Immature natural killer cell (primary cell): ENCODE results near the gene TRIM77. TPM values are rescaled to one million over a fixed set of nuclear protein-coding genes. Genes with fewer than 3 reads are reported as not detected.
"Not testable (repeated sequence)": the region's sequence is repeated elsewhere in the genome, so short reads cannot be mapped to it uniquely, and the experiment has no call there.

Source experiments
- DNase-seq, 3 donors: peaks; one replicate each; pipeline ENCODE4 v3.0.0; 2022; ENCODE audit warnings: mixed read lengths in 1 of 3
- H3K27ac Mint-ChIP-seq, 6 donors: one replicate each; pipeline ENCODE4 v1.8.0; 2020; ENCODE audit warnings: mixed read lengths in 6 of 6, mild to moderate bottlenecking in 5 of 6, inconsistent platforms in 4 of 6, moderate library complexity in 3 of 6
- H3K27me3 Mint-ChIP-seq, 3 donors: one replicate each; pipeline ENCODE4 v1.8.0; 2020 to 2021; ENCODE audit warnings: low read depth in 3 of 3, mild to moderate bottlenecking in 3 of 3, mixed read lengths in 3 of 3, moderate library complexity in 3 of 3, inconsistent platforms in 1 of 3
- H3K36me3 Mint-ChIP-seq, 3 donors: one replicate each; pipeline ENCODE4 v1.8.0; 2020; ENCODE audit warnings: mixed read lengths in 3 of 3, inconsistent platforms in 2 of 3, mild to moderate bottlenecking in 2 of 3
- H3K4me1 Mint-ChIP-seq, 2 donors: one replicate each; pipeline ENCODE4 v1.8.0; 2020; ENCODE audit warnings: inconsistent platforms in 2 of 2, mild to moderate bottlenecking in 2 of 2, mixed read lengths in 2 of 2, moderate library complexity in 1 of 2
- H3K4me3 Mint-ChIP-seq, 5 donors: one replicate each; pipeline ENCODE4 v1.8.0; 2020; ENCODE audit warnings: mild to moderate bottlenecking in 5 of 5, mixed read lengths in 5 of 5, inconsistent platforms in 3 of 5, moderate library complexity in 3 of 5
- H3K9me3 Mint-ChIP-seq, 6 donors: one replicate each; pipeline ENCODE4 v1.8.0; 2020; ENCODE audit warnings: mild to moderate bottlenecking in 6 of 6, mixed read lengths in 6 of 6, inconsistent platforms in 4 of 6, moderate library complexity in 3 of 6
- polyA plus RNA-seq, 3 donors: library from polyadenylated mRNA; unstranded; fragments of 300-500 nt; fragmentation: Illumina TruSeq; gene quantifications; one replicate each; pipeline ENCODE4 v1.2.3, GENCODE V29; 2021

Gene TRIM77
- polyA plus RNA-seq, 3 donors from 2014 or later = not detected

DNA sequence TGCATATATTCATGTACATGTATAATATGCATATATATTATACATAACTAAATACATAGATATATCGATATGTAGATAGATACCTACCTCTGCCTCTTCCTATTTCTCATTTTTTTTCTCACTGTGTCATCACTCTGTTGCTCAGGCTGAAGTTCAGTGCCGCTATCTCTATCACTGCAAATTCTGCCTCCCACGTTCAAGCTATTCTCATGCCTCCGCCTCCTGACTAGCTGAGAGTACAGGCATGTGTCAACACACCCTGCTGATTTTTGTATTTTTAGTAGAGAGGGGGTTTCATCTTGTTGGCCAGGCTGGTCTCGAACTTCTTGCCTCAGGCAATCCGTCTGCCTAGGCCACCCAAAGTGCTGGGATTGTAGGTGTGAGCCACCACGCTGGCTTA is 31.3 kb downstream of the TRIM77 start:
- not testable (repeated sequence) for DNase-seq, H3K27ac Mint-ChIP-seq, H3K4me1 Mint-ChIP-seq, H3K27me3 Mint-ChIP-seq, H3K4me3 Mint-ChIP-seq, H3K36me3 Mint-ChIP-seq
- H3K9me3 Mint-ChIP-seq = peaks cover 0 to 11% (median 2%) of the 10 kb centered on the region in 6 donors

DNA sequence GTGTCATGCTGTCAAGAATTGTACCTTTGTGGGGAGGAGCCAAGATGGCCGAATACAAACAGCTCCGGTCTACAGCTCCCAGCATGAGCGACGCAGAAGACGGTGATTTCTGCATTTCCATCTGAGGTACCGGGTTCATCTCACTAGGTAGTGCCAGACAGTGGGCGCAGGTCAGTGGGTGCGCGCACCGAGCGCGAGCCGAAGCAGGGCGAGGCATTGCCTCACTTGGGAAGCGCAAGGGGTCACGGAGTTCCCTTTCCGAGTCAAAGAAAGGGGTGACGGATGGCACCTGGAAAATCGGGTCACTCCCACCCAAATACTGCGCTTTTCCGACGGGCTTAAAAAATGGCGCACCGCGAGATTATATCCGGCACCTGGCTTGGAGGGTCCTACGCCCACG is 34.1 kb downstream of the TRIM77 start:
- H3K27ac Mint-ChIP-seq, H3K36me3 Mint-ChIP-seq, H3K9me3 Mint-ChIP-seq, H3K27me3 Mint-ChIP-seq, H3K4me3 Mint-ChIP-seq, DNase-seq, H3K4me1 Mint-ChIP-seq: not testable (repeated sequence)

DNA sequence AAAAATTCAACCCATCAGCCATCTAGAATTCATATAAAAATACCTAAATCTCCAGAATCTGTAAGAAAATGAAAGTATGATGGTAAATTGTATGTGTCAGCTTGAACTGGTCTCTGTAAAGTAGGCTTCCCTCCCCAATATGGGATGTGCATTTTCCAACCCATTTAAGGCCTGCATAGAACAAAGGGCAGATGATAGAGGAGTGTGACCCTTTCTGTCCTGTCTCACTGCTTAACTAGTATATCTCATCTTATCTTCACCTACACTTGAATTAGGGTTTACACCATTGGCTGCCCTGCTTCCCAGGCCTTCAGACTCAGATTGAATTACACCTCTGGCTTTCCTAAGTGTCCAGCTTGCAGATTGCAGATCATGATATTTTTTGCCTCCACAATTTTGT is 40.7 kb downstream of the TRIM77 start:
- H3K27me3 Mint-ChIP-seq, H3K4me1 Mint-ChIP-seq, H3K4me3 Mint-ChIP-seq, H3K36me3 Mint-ChIP-seq, DNase-seq, H3K27ac Mint-ChIP-seq: not testable (repeated sequence)
- H3K9me3 Mint-ChIP-seq = peaks cover 0 to 10% (median 2%) of the 10 kb centered on the region in 6 donors

Other genes starting within 250 kb of the TRIM77 start
- not detected for gene NOX4, start 218.9 kb upstream of the TRIM77 start, polyA plus RNA-seq
- gene TRIM49, start 98.3 kb downstream of the TRIM77 start, polyA plus RNA-seq = not detected
- gene TRIM64B, start 168.2 kb downstream of the TRIM77 start, polyA plus RNA-seq = not detected
- not detected for gene TRIM49D1, start 211.9 kb downstream of the TRIM77 start, polyA plus RNA-seq
- not detected for gene TRIM49D2, start 213.8 kb downstream of the TRIM77 start, polyA plus RNA-seq